ENCODE results near the gene PDE12. TPM values are rescaled to one million over a fixed set of nuclear protein-coding genes. Genes with fewer than 3 reads are reported as not detected.

The PDE12 gene
- 10 to 100 TPM; 13.6 to 33.4 (median 28.7) TPM for total RNA-seq

DNA sequence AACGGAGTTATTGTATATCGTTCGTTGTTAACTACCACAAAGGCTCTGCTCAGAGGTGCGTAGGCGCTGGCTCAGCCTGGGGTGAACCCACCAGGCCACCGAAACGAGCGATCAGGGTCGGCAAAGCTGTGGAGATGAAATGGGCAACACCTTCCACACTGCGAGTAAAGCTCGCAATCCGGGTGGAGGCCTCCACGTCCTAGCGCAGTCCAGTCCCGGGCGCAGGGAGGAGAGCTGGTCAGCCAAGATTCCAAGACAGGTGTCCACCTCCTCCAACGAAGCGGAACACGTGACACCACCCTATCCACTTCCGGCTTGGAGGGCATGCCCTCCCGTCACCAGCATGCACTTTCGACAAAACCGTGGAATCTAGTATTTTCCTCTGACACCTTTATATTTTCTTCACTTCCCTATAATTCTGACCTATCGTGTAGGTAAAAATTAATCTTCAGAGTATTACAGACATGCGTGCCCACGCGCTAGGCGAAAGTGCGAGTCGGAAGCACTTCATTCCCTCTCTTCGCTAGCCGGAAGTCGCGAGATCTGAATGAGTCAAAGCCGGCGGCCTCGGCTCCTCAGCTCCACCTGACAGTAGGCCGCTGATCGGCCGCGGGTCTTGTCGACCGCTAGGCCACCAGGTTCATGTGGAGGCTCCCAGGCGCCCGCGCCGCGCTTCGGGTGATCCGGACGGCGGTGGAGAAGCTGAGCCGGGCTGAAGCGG is at the start of gene PDE12:
Gene PDE12 (plus strand): TSS at position 537 of the 721 bp plus-strand sequence. CDS start 106 bp downstream, at position 643.
- Histone ChIP-seq H3K27me3 (no peaks in the 10 kb centered on the region), H3K27ac (peak within 1 kb of the TSS; percentile 83 to 98 (median 89)), H3K36me3 (peaks cover 1 to 3% of the 10 kb centered on the region in 2 donors), H3K9me3 (no peaks in the 10 kb centered on the region), H3K4me1 (peaks cover 19 to 25% of the 10 kb centered on the region in 2 donors), H3K4me3 (replicated peaks in 1 of 3) (peak within 1 kb of the TSS; percentile 52 to 81 (median 67))
- intact Hi-C loops (cut with DNase I): loop anchor here (10.0 kb wide), 1 partner anchor 199 kb away; the partner anchor contains the start of gene SLMAP
- 0 to 1% methylated on average over 41 to 45 of the region's 54 CpGs for WGBS, 2 donors
- TF ChIP-seq CTCF (IDR thresholded peaks at IDR 0.05): peak in 1 of 6 experiments; percentile 16
- peak; percentile 66 to 74 for TF ChIP-seq POLR2A (IDR thresholded peaks at IDR 0.05)
- peak; percentile 87 to 88 for DNase-seq

DNA sequence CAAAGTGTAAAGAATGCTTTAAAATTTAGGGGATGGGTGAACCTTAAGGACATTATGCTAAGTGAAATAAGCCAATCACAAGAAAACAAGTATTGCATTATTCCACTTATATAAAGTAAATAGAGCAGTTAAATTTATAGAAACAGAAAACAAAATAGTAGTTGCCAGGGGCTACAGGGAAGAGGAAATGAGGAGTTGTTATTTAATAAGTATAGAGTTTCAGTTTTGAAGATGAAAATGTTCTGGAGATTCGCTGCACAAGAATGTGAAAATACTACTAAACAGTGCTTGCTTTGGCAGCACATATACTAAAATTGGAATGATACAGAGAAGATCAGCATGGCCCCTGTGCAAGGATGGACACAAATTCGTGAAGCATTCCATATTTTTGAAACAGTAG is 43.9 kb upstream of the PDE12 start:
- 63% methylated on average over 2 of the region's 2 CpGs for WGBS, 2 donors
- Histone ChIP-seq H3K4me3 (replicated peaks in 1 of 3) (no peak overlapping the region), H3K4me1 (no peaks in the 10 kb centered on the region), H3K27me3 (no peaks in the 10 kb centered on the region), H3K27ac (no peak overlapping the region), H3K9me3 (no peaks in the 10 kb centered on the region), H3K36me3 (no peaks in the 10 kb centered on the region)
- no peak for DNase-seq
- intact Hi-C loops (cut with DNase I): no loop called here
- TF ChIP-seq POLR2A (IDR thresholded peaks at IDR 0.05): no peak
- no peak for TF ChIP-seq CTCF (IDR thresholded peaks at IDR 0.05)

- intact Hi-C loops (cut with DNase I): no loop called here
- Histone ChIP-seq H3K9me3 (no peaks in the 10 kb centered on the region), H3K27ac (no peak overlapping the region), H3K4me1 (no peaks in the 10 kb centered on the region), H3K4me3 (replicated peaks in 1 of 3) (no peak overlapping the region), H3K27me3 (no peaks in the 10 kb centered on the region), H3K36me3 (no peaks in the 10 kb centered on the region)
- no peak for TF ChIP-seq POLR2A (IDR thresholded peaks at IDR 0.05)
- 71 to 75% methylated on average over 3 of the region's 3 CpGs for WGBS, 2 donors
- DNase-seq: no peak
These were observed 37.7 kb upstream of the PDE12 start for GRCh38 chr3:57518276-57518915.

GRCh38 chr3:57530071-57530608 is 25.9 kb upstream of the PDE12 start:
- intact Hi-C loops (cut with DNase I): no loop called here
- no peaks in the 10 kb centered on the region for H3K9me3 ChIP-seq
- no peak overlapping the region for H3K27ac ChIP-seq
- H3K27me3 ChIP-seq: no peaks in the 10 kb centered on the region
- no peaks in the 10 kb centered on the region for H3K4me1 ChIP-seq
- no peaks in the 10 kb centered on the region for H3K36me3 ChIP-seq
- TF ChIP-seq CTCF (IDR thresholded peaks at IDR 0.05) (no peak), POLR2A (IDR thresholded peaks at IDR 0.05) (no peak)
- no peak overlapping the region for H3K4me3 ChIP-seq (replicated peaks in 1 of 3)
- DNase-seq: no peak

DNA sequence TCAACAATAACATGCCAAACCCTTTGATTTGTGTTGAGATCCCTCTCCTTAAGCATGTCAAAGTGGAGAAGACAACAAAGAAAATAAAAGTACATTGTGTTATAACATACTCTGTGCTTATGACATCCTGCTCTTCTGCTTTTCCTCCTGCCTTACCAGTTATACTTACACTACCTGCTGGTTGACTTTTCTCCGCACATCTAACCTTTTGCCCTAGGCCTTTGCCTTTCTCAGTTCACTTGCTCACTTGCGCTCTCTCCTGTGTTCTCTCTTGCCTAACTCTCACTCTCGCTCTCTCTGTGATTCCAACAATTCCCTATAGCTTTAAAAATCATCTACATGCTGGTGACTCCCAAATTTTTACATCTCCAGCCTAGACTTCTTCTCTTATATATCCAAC is 17.6 kb upstream of the PDE12 start:
- H3K27me3 ChIP-seq: no peaks in the 10 kb centered on the region
- intact Hi-C loops (cut with DNase I): no loop called here
- 95% methylated on average over 3 of the region's 3 CpGs for WGBS, 2 donors
- H3K4me1 ChIP-seq: no peaks in the 10 kb centered on the region
- TF ChIP-seq CTCF (IDR thresholded peaks at IDR 0.05) (no peak), POLR2A (IDR thresholded peaks at IDR 0.05) (no peak)
- H3K4me3 ChIP-seq (replicated peaks in 1 of 3): no peak overlapping the region
- H3K27ac ChIP-seq: no peak overlapping the region
- DNase-seq: no peak
- no peaks in the 10 kb centered on the region for H3K9me3 ChIP-seq
- H3K36me3 ChIP-seq: no peaks in the 10 kb centered on the region

All from thyroid gland (tissue), 4 donors.